Bronchial epithelial cell (primary cell): Measurements from ENCODE around the gene PIGP. TPM values are rescaled to one million over a fixed set of nuclear protein-coding genes. Genes with fewer than 3 reads are reported as not detected.
"Not testable (repeated sequence)": the region's sequence is repeated elsewhere in the genome, so short reads cannot be mapped to it uniquely, and the experiment has no call there.

ENCODE experiments used
- DNase-seq: peaks from one replicate; pipeline ENCODE4 v3.0.0-alpha.2; 2010; ENCODE audit warnings: low read depth
- FAIRE-seq: peaks from 2 replicates; lab custom pipeline; 2011; peaks lifted over from hg19 to GRCh38; lab: Jason Lieb, UNC
- H3K27me3 ChIP-seq: 2 replicates; pipeline ENCODE4 v1.5.1; 2011; ENCODE audit warnings: low read length; ENCODE audit not compliant: control insufficient read depth, insufficient read depth
- H3K36me3 ChIP-seq: 2 replicates; pipeline ENCODE4 v1.5.1; 2011; ENCODE audit warnings: low read length; ENCODE audit not compliant: control insufficient read depth, insufficient read depth
- H3K4me3 ChIP-seq: 2 replicates; pipeline ENCODE4 v1.5.1; 2011; ENCODE audit warnings: mild to moderate bottlenecking, low read depth, low read length, control low read depth
- total RNA-seq: library from RNA; depleted of rRNA; stranded (reverse); fragments of >200 nt; gene quantifications from 2 replicates; pipeline ENCODE4 v1.2.1, GENCODE V29; 2014
- TF ChIP-seq, protein P1 (sequence below): IDR thresholded peaks from 2 replicates; pipeline ENCODE4 v1.5.1; 2011; ENCODE audit warnings: mild to moderate bottlenecking, moderate library complexity, low read length, control low read depth, inconsistent platforms; ENCODE audit not compliant: insufficient read depth, severe bottlenecking

Gene PIGP
- 3.2 and 4.0 TPM in 2 replicates for total RNA-seq

DNA sequence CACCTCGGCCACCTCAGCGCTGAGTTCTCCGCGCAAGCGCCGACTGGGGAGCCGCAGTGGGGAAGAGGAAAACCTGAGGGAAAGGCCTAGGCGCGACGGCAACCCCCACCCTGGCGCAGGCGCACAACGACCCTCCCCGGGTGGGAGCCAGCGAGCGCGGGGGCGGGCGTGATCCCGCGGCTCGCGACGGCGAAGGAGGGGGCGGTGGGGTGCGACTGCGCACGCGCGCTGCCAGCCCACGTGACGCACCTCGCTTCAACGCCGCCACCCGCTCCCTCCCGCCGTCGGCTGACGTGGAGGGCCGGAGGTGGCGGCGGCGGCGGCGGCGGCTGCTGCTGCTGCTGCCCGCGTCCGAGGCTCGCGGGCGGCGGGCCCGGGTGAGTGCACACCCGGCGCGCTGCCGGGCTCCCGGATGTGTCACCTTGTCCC, at the start of gene PIGP, which contains the start of gene TTC3:
Gene PIGP (minus strand): TSS at position 84 of the 429 bp plus-strand sequence. CDS start 556 bp downstream, outside the sequence.
Gene TTC3 (plus strand): TSS at position 267 of the 429 bp plus-strand sequence. CDS start 14,004 bp downstream, outside the sequence.
- DNase-seq (peak; percentile 79), FAIRE-seq (no peak)
- peak within 1 kb of the TSS; percentile 68 for H3K4me3 ChIP-seq
- H3K27me3 ChIP-seq: no peaks in the 10 kb centered on the region
- H3K36me3 ChIP-seq: peaks cover 3% of the 10 kb centered on the region
- TF ChIP-seq, protein P1, sequence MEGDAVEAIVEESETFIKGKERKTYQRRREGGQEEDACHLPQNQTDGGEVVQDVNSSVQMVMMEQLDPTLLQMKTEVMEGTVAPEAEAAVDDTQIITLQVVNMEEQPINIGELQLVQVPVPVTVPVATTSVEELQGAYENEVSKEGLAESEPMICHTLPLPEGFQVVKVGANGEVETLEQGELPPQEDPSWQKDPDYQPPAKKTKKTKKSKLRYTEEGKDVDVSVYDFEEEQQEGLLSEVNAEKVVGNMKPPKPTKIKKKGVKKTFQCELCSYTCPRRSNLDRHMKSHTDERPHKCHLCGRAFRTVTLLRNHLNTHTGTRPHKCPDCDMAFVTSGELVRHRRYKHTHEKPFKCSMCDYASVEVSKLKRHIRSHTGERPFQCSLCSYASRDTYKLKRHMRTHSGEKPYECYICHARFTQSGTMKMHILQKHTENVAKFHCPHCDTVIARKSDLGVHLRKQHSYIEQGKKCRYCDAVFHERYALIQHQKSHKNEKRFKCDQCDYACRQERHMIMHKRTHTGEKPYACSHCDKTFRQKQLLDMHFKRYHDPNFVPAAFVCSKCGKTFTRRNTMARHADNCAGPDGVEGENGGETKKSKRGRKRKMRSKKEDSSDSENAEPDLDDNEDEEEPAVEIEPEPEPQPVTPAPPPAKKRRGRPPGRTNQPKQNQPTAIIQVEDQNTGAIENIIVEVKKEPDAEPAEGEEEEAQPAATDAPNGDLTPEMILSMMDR: no peak

DNA sequence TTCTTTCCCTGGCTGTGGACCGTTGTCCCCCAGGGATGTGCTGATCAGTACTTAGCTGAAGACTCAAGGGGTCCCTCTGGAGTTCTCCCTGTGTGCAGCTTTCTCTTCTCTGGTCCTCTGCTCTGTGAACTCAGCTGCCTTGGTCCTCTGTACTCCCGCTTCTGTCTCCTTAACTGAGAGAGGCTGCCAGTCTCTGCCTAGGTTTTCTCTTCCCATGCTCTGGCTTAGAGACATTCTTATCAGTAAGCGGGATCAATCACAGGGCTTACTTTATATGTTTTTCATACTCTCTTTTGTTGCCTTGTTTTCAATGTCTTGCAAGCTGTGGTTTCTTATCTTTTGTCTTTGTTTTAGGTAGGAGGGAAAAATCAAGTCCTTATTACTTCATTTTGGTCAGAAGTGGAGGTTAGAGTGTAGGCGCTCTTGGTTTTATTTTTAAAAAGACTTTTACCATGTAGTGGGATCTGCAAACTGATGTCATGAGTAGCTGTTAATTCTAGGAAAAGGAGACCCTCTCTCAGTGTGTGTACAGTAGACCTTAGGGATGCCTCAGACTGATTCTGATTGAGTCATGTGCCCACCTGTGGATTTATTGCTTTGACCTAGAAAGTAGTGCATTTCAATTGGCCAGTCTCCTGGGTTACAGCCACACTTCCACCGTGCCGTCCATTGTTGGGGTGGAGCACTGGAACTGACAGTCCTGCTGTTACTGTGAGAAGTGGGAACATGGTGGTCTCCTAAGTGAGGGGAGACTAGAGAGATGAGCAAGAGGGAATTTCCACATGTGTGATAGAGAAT, 46.7 kb upstream of the PIGP start:
- TF ChIP-seq, protein P1: no peak
- FAIRE-seq (peak; percentile 43), DNase-seq (no peak)
- Histone ChIP-seq H3K4me3 (no peak overlapping the region), H3K27me3 (no peaks in the 10 kb centered on the region), H3K36me3 (no peaks in the 10 kb centered on the region)

DNA sequence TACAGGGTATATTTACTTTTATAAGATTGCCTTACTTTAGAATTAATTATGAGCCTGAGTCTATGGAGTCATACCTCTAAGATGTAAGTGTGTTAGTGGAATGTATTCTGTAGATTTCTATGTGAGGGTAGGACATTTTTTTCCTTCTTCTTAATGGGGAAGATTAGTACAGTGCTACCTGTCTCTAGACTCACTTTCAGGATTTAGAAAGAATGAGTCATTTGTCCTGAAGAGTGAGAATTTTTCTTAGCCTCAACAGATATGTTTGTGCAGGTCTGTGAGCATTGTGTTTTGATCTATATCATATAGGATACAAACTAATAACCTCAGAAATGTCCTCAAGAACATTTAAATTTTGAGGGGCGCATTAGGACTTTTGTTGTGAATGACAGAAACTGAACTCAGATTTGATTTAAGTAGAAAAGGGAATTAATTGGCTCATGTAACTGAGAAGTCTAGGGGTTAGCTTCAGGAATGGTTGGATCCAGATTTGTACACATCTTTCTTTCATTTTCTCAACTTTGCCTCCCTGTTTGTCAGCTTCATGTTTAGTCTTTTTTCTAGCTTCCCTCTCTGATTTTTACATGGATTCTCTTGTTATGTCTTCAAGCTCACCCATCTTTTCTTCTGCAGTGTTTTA, 45.4 kb upstream of the PIGP start:
- Histone ChIP-seq H3K4me3 (no peak overlapping the region), H3K27me3 (no peaks in the 10 kb centered on the region), H3K36me3 (no peaks in the 10 kb centered on the region)
- FAIRE-seq (no peak), DNase-seq (peak; percentile 73)
- TF ChIP-seq, protein P1: no peak

DNA sequence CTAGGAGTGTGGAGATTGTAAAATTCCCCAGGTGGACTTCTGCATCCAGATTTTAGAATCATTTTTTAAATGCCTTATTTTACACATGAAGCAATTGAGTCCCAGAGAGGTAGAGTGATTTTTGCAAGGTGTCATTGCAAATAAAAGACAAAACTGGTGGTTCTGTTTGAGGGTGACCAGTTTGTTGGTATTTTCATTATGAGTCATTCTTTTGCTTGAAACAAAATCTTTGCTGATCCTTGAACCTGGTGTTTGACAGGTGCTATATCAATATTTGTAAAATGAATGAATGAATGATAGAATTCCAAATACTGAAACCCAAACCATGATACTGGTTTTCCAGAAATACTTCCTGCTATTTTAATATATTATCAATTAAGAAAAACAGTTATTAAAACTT, 44.3 kb upstream of the PIGP start:
- DNase-seq: no peak
- Histone ChIP-seq H3K36me3 (no peaks in the 10 kb centered on the region), H3K27me3 (no peaks in the 10 kb centered on the region), H3K4me3 (no peak overlapping the region)
- FAIRE-seq: no peak
- TF ChIP-seq, protein P1: no peak

DNA sequence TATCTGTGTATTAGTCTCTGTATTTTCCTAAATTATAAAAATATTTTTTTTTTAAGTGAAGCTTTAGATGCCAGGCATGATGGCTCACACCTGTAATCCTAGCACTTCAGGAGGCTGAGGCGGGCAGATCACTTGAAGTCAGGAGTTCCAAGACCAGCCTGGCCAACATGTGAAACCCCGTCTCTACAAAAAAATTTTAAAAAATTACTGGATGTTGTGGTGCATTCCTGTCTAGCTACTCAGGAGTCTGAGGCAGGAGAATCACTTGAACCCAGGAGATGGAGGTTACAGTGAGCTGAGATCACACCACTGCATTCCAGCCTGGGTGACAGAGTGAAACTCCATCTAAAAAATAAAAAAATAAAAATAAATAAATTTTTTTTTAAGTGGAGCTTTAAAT, 43.6 kb upstream of the PIGP start:
- H3K27me3 ChIP-seq, H3K36me3 ChIP-seq, FAIRE-seq, DNase-seq, H3K4me3 ChIP-seq: not testable (repeated sequence)

DNA sequence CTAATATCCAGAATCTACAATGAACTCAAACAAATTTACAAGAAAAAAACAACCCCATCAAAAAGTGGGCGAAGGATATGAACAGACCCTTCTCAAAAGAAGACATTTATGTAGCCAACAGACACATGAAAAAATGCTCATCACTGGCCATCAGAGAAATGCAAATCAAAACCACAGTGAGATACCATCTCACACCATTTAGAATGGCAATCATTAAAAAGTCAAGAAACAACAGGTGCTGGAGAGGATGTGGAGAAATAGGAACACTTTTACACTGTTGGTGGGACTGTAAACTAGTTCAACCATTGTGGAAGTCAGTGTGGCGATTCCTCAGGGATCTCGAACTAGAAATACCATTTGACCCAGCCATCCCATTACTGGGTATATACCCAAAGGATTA, 41.4 kb upstream of the PIGP start:
- DNase-seq, H3K36me3 ChIP-seq, FAIRE-seq, H3K27me3 ChIP-seq, H3K4me3 ChIP-seq: not testable (repeated sequence)

DNA sequence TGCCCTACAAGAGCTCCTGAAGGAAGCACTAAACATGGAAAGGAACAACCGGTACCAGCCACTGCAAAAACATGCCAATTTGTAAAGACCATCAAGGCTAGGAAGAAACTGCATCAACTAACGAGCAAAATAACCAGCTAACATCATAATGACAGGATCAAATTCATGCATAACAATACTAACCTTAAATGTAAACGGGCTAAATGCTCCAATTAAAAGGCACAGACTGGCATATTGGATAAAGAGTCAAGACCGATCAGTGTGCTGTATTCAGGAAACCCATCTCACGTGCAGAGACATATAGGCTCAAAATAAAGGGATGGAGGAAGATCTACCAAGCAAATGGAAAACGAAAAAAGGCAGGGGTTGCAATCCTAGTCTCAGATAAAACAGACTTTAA, 38.2 kb upstream of the PIGP start:
- not testable (repeated sequence) for H3K36me3 ChIP-seq, FAIRE-seq, H3K27me3 ChIP-seq, DNase-seq, H3K4me3 ChIP-seq
